GM12891 (cell line): ENCODE data around the gene NT5C.

Experiments used
- POLR2A ChIP-seq: IDR thresholded peaks from 2 replicates; pipeline ENCODE4 v1.6.1; 2011; ENCODE audit warnings: low read depth, low read length, control low read depth
- POLR2AphosphoS5 ChIP-seq: IDR thresholded peaks from 2 replicates; pipeline ENCODE4 v1.6.1; 2011; ENCODE audit warnings: low read depth, low read length, control low read depth
- TAF1 ChIP-seq: IDR thresholded peaks from 2 replicates; pipeline ENCODE4 v1.6.1; 2011; ENCODE audit warnings: low read depth, low read length, control low read depth

- TF ChIP-seq POLR2A: no peak
- no peak for TF ChIP-seq TAF1
- no peak for TF ChIP-seq POLR2AphosphoS5
Measured at GRCh38 chr17:75108193-75108592, 23.3 kb downstream of the NT5C start.
